Activated T-helper 17 cell treated with anti-CD3 and anti-CD28 coated beads, Interleukin-2, amount 50 U/mL, for 72 hours (primary cell): ENCODE measurements around the gene LPO. TPM values are rescaled to one million over a fixed set of nuclear protein-coding genes. Genes with fewer than 3 reads are reported as not detected.

Experiments
- ATAC-seq: fragments of 150-1000 bp; cut with Tn5 transposase; replicated peaks from 2 replicates; pipeline ENCODE4 v1.10.0; 2021; ENCODE audit warnings: mild to moderate bottlenecking, moderate library complexity
- H3K27ac Mint-ChIP-seq: one replicate; pipeline ENCODE4 v1.8.0; 2022; ENCODE audit warnings: mixed read lengths
- H3K27me3 Mint-ChIP-seq: one replicate; pipeline ENCODE4 v1.8.0; 2022; ENCODE audit warnings: mixed read lengths
- H3K36me3 Mint-ChIP-seq: one replicate; pipeline ENCODE4 v1.8.0; 2022; ENCODE audit warnings: low read depth, mild to moderate bottlenecking, mixed read lengths
- H3K4me1 Mint-ChIP-seq: one replicate; pipeline ENCODE4 v1.8.0; 2022; ENCODE audit warnings: mixed read lengths
- H3K4me3 Mint-ChIP-seq: one replicate; pipeline ENCODE4 v1.8.0; 2022; ENCODE audit warnings: mild to moderate bottlenecking, mixed read lengths
- H3K9me3 Mint-ChIP-seq: one replicate; pipeline ENCODE4 v1.8.0; 2022; ENCODE audit warnings: mixed read lengths
- total RNA-seq, 2 donors: library from RNA; stranded (reverse); gene quantifications; one replicate each; pipeline ENCODE4 v1.2.3, GENCODE V29; 2022

LPO gene
- total RNA-seq, 2 donors from 2014 or later: 0.16 TPM; not detected in 1

DNA sequence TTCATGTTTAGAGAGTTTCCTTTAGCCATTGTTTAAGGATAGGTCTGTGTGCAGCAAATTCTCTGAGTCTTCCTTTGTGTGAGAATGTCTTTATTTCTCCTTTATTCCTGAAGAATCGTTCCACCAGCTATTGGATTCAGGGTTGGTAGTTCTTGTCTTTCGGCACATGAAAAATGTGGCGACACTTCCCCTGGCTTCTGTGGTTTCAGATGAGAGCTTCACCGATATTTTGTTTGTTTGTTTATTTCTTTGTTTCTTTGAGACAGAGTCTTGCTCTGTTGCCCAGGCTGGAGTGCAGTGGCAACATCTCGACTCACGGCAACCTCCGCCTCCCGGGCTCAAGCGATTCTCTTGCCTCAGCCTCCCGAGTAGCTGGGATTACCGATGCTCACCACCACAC, 23.8 kb downstream of the LPO start:
- H3K27ac Mint-ChIP-seq: no peak overlapping the region
- no peaks in the 10 kb centered on the region for H3K9me3 Mint-ChIP-seq
- no peak for ATAC-seq
- H3K27me3 Mint-ChIP-seq: peaks cover 58% of the 10 kb centered on the region
- no peaks in the 10 kb centered on the region for H3K4me1 Mint-ChIP-seq
- H3K36me3 Mint-ChIP-seq: no peaks in the 10 kb centered on the region
- H3K4me3 Mint-ChIP-seq: no peak overlapping the region

GRCh38 chr17:58263773-58264172, 25.4 kb downstream of the LPO start:
- Mint-ChIP-seq H3K27ac (no peak overlapping the region), H3K4me3 (no peak overlapping the region), H3K36me3 (no peaks in the 10 kb centered on the region), H3K27me3 (peaks cover 58% of the 10 kb centered on the region), H3K9me3 (no peaks in the 10 kb centered on the region), H3K4me1 (no peaks in the 10 kb centered on the region)
- no peak for ATAC-seq

DNA sequence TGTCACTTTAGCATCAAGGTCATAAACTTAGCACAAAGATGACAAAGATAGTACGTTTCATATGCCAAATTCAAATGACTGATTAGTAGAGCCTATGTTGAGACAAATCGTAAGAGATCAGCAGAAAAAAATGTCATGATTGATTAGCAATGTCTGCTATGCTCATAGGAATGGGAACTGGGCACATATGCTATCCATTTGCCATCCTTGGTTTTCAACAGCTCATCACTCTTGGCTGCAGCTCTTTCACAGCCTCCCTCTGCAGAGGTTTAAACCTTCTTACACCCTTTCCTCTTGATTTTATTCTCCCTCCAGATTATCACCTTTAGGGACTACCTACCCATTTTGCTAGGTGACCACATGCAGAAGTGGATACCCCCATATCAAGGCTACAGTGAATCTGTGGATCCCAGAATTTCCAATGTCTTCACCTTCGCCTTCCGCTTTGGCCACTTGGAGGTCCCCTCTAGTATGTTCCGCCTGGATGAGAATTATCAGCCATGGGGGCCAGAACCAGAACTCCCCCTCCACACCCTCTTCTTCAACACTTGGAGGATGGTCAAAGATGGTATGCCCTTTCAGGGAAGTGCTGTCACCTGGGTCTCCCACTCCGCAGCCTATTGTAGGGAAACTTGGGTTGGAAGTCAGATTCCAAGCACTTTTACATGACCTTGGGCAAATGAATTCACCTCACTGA, 26.2 kb downstream of the LPO start:
- peaks cover 55% of the 10 kb centered on the region for H3K27me3 Mint-ChIP-seq
- no peaks in the 10 kb centered on the region for H3K4me1 Mint-ChIP-seq
- H3K4me3 Mint-ChIP-seq: no peak overlapping the region
- no peak overlapping the region for H3K27ac Mint-ChIP-seq
- no peaks in the 10 kb centered on the region for H3K9me3 Mint-ChIP-seq
- ATAC-seq: no peak
- H3K36me3 Mint-ChIP-seq: no peaks in the 10 kb centered on the region

DNA sequence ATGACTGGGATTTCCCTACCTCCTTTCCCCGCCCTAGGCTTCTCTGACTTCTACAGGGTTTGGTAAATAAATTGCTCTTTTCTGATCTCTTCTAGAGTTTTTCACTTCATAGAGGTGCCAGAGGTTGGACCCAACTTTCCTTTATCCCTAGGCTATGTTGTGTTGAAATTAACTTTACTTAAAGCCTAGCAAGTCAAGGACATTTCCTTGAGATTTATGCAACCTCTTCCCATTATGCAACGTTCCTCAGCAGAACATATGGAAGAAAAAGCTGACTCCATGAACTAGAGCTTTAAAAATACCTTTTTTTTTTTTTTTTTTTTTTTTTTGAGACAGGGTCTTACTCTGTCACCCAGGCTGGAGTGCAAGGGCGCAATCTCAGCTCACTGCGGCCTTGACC, 26.9 kb downstream of the LPO start:
- no peaks in the 10 kb centered on the region for H3K9me3 Mint-ChIP-seq
- no peak overlapping the region for H3K27ac Mint-ChIP-seq
- H3K4me1 Mint-ChIP-seq: no peaks in the 10 kb centered on the region
- no peak for ATAC-seq
- H3K36me3 Mint-ChIP-seq: no peaks in the 10 kb centered on the region
- peaks cover 52% of the 10 kb centered on the region for H3K27me3 Mint-ChIP-seq
- no peak overlapping the region for H3K4me3 Mint-ChIP-seq

- Mint-ChIP-seq H3K4me1 (no peaks in the 10 kb centered on the region), H3K9me3 (no peaks in the 10 kb centered on the region), H3K36me3 (no peaks in the 10 kb centered on the region), H3K27me3 (peaks cover 46% of the 10 kb centered on the region), H3K27ac (no peak overlapping the region), H3K4me3 (no peak overlapping the region)
- ATAC-seq: no peak
Observed at GRCh38 chr17:58265902-58266875, 27.8 kb downstream of the LPO start.

GRCh38 chr17:58267347-58268324, 29.3 kb downstream of the LPO start:
- no peaks in the 10 kb centered on the region for H3K9me3 Mint-ChIP-seq
- no peak for ATAC-seq

DNA sequence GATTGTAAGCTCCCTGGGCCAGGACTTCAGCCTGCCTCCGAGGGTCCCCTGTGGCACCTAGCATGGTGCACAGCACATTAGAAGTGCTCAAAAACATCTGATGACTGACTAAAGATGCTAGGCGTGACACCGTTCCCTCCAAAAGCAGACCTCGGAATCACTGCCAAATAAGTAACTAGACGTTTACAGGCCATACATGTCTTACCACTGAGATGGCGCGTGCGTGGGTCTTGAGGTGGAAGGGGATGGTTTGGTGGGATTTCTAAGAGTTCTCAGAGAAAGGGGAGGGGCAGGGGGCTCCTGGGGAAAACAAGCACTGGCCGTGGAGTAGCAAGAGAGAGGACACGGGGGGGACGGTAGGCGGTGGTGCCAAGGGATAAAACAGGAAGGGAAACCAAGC, 29.9 kb downstream of the LPO start:
- Mint-ChIP-seq H3K4me3 (no peak overlapping the region), H3K27ac (no peak overlapping the region), H3K4me1 (peaks cover 8% of the 10 kb centered on the region), H3K9me3 (no peaks in the 10 kb centered on the region), H3K27me3 (peaks cover 34% of the 10 kb centered on the region), H3K36me3 (no peaks in the 10 kb centered on the region)
- no peak for ATAC-seq

More at GRCh38 chr17:58267347-58268324, 29.3 kb downstream of the LPO start:
- Mint-ChIP-seq H3K27ac (no peak overlapping the region), H3K4me3 (no peak overlapping the region), H3K36me3 (no peaks in the 10 kb centered on the region), H3K4me1 (peaks cover 5% of the 10 kb centered on the region), H3K27me3 (peaks cover 41% of the 10 kb centered on the region)

DNA sequence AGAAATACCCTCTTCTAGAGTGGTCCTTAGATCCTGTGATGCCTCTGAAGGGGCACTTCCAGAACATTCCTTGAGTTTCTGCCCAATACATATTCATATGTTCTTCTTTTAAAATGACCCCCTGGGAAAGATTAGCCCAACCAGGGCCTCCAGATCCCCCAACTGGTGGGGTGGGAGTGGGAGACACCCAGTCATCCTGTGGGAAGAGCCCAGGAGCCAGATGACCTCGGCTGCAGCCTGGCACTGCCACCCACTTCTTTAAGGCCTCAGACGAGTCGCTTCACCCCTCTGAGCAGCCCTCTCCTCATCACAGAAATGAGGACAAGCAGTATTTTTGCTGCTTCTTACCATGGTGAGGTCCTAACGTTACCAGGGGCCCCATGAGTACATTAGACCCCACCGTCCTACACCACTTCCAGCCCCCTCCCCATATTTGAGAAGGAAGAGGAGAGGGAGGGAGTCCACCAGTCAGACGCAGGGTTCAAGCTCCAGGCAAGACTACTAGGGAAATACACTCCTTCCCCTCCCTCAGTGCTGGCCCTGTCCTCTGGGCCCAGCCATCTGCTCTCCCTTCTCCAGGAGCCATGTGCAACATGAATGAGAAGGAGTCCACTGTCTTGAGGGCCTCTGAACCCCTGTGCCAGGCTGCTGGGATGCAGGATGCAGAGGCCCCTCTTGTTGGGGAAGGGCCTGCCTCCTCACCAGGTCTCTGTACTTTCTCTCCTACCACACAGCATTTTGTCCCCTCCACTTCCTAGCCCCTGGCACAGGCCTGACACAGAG, 30.6 kb downstream of the LPO start:
- H3K27ac Mint-ChIP-seq: no peak overlapping the region
- H3K9me3 Mint-ChIP-seq: no peaks in the 10 kb centered on the region
- H3K4me3 Mint-ChIP-seq: no peak overlapping the region
- peaks cover 12% of the 10 kb centered on the region for H3K4me1 Mint-ChIP-seq
- no peak for ATAC-seq
- H3K27me3 Mint-ChIP-seq: peaks cover 30% of the 10 kb centered on the region
- no peaks in the 10 kb centered on the region for H3K36me3 Mint-ChIP-seq

- Mint-ChIP-seq H3K36me3 (no peaks in the 10 kb centered on the region), H3K9me3 (no peaks in the 10 kb centered on the region), H3K4me1 (peaks cover 12% of the 10 kb centered on the region), H3K27ac (no peak overlapping the region), H3K4me3 (no peak overlapping the region), H3K27me3 (peaks cover 22% of the 10 kb centered on the region)
- no peak for ATAC-seq
Observed at GRCh38 chr17:58269557-58270291, 31.3 kb downstream of the LPO start.

DNA sequence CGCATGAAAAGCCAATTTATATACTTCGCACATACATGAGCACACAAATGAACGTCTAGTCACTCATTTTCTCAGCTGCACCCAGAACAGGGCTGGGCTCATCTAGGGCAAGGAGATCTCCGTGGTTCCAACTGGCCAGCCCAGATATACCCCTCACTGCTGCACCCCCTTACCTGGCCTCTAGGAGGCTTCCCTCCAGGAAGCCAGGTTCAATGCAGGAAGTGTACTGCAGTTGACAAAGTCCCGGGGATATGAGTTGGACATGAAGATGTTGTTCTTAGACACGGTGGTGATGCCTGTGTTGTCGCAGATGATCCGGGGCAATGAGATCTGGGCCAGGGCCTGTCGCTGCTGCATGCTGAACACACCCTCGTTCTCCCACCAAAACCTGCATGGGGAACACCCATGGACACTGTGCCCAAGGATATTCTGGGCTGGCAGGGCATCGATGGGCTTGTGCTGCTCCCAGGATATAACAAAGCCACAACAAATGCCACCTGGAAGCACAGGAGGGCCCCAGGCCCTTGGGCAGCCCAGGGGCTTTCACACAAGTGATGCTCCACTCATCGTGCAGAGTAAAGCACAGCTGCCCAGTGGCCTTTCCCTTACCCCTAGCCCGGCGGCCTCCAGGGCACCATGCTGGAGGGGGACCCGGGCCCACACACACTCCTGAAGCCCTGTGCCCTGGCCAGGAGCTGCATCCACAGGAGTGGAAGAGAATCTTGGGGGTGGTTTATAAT, 32.3 kb downstream of the LPO start:
- ATAC-seq: no peak
- no peak overlapping the region for H3K27ac Mint-ChIP-seq
- H3K9me3 Mint-ChIP-seq: no peaks in the 10 kb centered on the region
- no peaks in the 10 kb centered on the region for H3K36me3 Mint-ChIP-seq
- peaks cover 16% of the 10 kb centered on the region for H3K27me3 Mint-ChIP-seq
- H3K4me3 Mint-ChIP-seq: no peak overlapping the region
- H3K4me1 Mint-ChIP-seq: peaks cover 12% of the 10 kb centered on the region

GRCh38 chr17:58271216-58271931, 33.0 kb downstream of the LPO start:
- H3K27ac Mint-ChIP-seq: no peak overlapping the region
- no peaks in the 10 kb centered on the region for H3K36me3 Mint-ChIP-seq
- peaks cover 18% of the 10 kb centered on the region for H3K27me3 Mint-ChIP-seq
- H3K4me3 Mint-ChIP-seq: no peak overlapping the region
- no peaks in the 10 kb centered on the region for H3K9me3 Mint-ChIP-seq
- ATAC-seq: no peak
- peaks cover 12% of the 10 kb centered on the region for H3K4me1 Mint-ChIP-seq
